RWPE2 (cell line): Measurements from ENCODE around the gene FOXK2.

Source experiments
- ATAC-seq: fragments of 200-7000 bp; cut with Tn5 transposase; 3 replicates; pipeline ENCODE4 v1.9.1; 2021; ENCODE audit warnings: low read depth
- DNase-seq: peaks from one replicate; pipeline ENCODE4 v3.0.0-alpha.2; 2020; ENCODE audit warnings: low spot score
- H3K27ac ChIP-seq: fragments of 450-650 bp; 2 replicates; pipeline ENCODE4 v1.5.1; 2017; ENCODE audit warnings: mild to moderate bottlenecking; ENCODE audit not compliant: poor library complexity, severe bottlenecking
- H3K27me3 ChIP-seq: fragments of 250-450 bp; sonication (Bioruptor Pico); 2 replicates; pipeline ENCODE4 v1.5.1; 2021; ENCODE audit warnings: mild to moderate bottlenecking, moderate library complexity; ENCODE audit not compliant: insufficient read depth, poor library complexity, severe bottlenecking
- H3K36me3 ChIP-seq: fragments of 250-450 bp; sonication (Bioruptor Pico); 2 replicates; pipeline ENCODE4 v1.5.1; 2020; ENCODE audit warnings: low read depth, mild to moderate bottlenecking, moderate library complexity
- H3K4me1 ChIP-seq: fragments of 250-450 bp; sonication (Bioruptor Pico); 2 replicates; pipeline ENCODE4 v1.5.1; 2021; ENCODE audit warnings: mild to moderate bottlenecking, moderate library complexity; ENCODE audit not compliant: insufficient read depth, poor library complexity, severe bottlenecking
- H3K4me3 ChIP-seq: fragments of 250-450 bp; sonication (Bioruptor Pico); 2 replicates; pipeline ENCODE4 v1.5.1; 2021; ENCODE audit warnings: mild to moderate bottlenecking, moderate library complexity; ENCODE audit not compliant: severe bottlenecking
- H3K9me3 ChIP-seq: fragments of 250-450 bp; sonication (Bioruptor Pico); 2 replicates; pipeline ENCODE4 v1.5.1; 2021; ENCODE audit warnings: mild to moderate bottlenecking, moderate library complexity; ENCODE audit not compliant: severe bottlenecking
- CTCF ChIP-seq: fragments of 450-650 bp; IDR thresholded peaks from one replicate; pipeline ENCODE4 v1.5.1; 2017; ENCODE audit warnings: mild to moderate bottlenecking, moderate library complexity; ENCODE audit not compliant: poor library complexity, severe bottlenecking

The FOXK2 gene

GRCh38 chr17:82614095-82614631 lies 94.6 kb downstream of the FOXK2 start:
- Histone ChIP-seq H3K4me1 (no peaks in the 10 kb centered on the region), H3K27me3 (no peaks in the 10 kb centered on the region), H3K9me3 (no peaks in the 10 kb centered on the region), H3K4me3 (no peak overlapping the region), H3K36me3 (peaks cover 62% of the 10 kb centered on the region), H3K27ac (no peak overlapping the region)
- no peak for ATAC-seq
- DNase-seq = no peak
- no peak for TF ChIP-seq CTCF

GRCh38 chr17:82615084-82616020 lies 95.8 kb downstream of the FOXK2 start:
- H3K4me3 ChIP-seq = no peak overlapping the region
- peak; percentile 5 for TF ChIP-seq CTCF
- no peak for DNase-seq
- no peaks in the 10 kb centered on the region for H3K27me3 ChIP-seq
- ATAC-seq = no peak
- H3K36me3 ChIP-seq = peaks cover 64% of the 10 kb centered on the region
- H3K9me3 ChIP-seq = no peaks in the 10 kb centered on the region
- no peaks in the 10 kb centered on the region for H3K4me1 ChIP-seq
- no peak overlapping the region for H3K27ac ChIP-seq

DNA sequence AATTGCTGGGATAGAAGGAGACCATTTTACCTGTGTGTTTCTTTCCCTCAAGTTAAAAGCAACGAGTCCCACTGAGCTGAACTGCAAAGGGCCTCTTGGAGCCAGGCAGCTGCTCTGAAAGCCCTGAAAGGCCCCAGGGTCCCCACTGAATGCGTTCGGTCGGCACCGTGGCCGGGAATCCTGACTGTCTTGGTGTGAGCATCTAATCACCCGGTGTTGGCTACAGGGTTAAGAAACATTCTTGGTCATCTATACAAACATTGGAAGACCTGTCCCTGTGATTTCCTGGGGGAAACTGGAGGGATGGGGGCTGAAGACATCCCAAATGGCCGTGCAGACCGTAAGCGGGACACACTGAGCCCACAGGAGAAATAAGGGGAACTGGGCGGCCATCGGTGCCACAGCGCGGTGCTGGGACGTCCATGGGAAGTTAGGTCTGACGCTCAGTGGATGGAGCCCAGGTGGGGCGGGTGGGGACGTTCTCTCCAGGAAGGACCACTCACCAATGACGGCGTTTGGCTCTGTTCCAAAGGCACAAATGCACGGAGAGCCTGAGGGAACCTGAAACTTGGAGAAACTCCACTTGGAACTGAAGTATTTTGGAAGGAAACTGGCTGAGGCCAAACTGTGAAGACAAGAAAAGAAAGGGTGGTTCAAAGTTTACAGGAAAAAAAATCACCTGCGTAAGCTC lies 96.6 kb downstream of the FOXK2 start:
- no peaks in the 10 kb centered on the region for H3K9me3 ChIP-seq
- DNase-seq (no peak), ATAC-seq (no peak)
- H3K4me3 ChIP-seq = no peak overlapping the region
- H3K36me3 ChIP-seq = peaks cover 66% of the 10 kb centered on the region
- H3K4me1 ChIP-seq = no peaks in the 10 kb centered on the region
- TF ChIP-seq CTCF = no peak
- no peaks in the 10 kb centered on the region for H3K27me3 ChIP-seq
- no peak overlapping the region for H3K27ac ChIP-seq

- H3K36me3 ChIP-seq = peaks cover 92% of the 10 kb centered on the region
- no peaks in the 10 kb centered on the region for H3K4me1 ChIP-seq
- DNase-seq (no peak), ATAC-seq (no peak)
- H3K27ac ChIP-seq = no peak overlapping the region
- H3K9me3 ChIP-seq = no peaks in the 10 kb centered on the region
- no peaks in the 10 kb centered on the region for H3K27me3 ChIP-seq
- TF ChIP-seq CTCF = no peak
- H3K4me3 ChIP-seq = no peak overlapping the region
These were observed 99.7 kb downstream of the FOXK2 start for GRCh38 chr17:82619211-82619610.
